LNCAP (cell line): ENCODE results near the gene AGL.

Source experiments
- CTCF ChIP-seq: fragments of 450-650 bp; IDR thresholded peaks from 2 replicates; pipeline ENCODE4 v1.5.1; 2017; ENCODE audit warnings: mild to moderate bottlenecking

The AGL gene

DNA sequence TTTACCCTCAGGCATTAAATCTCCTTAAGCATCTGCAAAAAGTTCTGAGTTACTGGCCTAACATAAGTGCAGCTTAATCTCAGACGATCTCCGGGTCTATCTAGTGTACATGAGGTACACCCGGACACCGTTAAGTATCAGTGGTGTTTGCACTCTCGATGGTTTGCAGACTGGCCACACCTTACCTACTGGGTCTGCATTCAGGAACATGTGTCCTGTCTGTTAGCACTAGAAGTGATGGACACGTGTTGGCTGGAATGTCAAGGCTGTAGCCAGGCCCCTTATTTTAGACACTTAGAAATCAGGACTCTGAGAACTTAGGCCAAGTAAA is 783 bp upstream of the AGL start:
- no peak for TF ChIP-seq CTCF

GRCh38 chr1:99850459-99851291 is 514 bp downstream of the AGL start:
- TF ChIP-seq CTCF = no peak

DNA sequence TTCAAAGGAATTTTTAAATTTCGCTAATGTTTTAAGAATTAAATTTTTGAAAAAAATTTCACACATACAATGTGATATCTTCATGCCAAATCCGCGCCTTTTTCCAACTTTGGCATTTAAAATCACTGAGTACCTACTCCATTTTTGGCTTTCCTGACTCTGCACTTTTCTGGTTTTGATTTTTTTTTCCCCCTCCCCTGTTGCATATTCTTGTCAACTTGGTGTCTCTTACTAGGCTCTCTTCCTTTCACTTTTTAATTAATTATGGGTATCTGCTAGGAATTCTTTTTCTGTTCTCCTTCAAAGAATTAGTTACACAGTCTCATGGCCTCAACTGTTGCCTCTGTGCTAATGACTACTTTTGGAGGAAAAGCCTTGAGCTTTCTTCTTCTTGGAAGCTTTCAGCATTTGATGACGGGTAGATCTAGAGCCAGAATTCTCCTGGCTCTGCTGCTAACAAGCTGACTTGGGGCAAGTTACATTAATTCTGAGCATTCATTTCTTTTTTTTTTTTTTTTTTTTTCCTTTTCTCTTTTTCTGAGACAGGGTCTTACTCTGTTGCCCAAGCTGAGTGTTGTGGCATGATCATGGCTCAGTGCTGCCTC is 1.8 kb downstream of the AGL start:
- TF ChIP-seq CTCF = no peak

GRCh38 chr1:99852648-99853047 is 2.5 kb downstream of the AGL start:
- TF ChIP-seq CTCF = no peak

DNA sequence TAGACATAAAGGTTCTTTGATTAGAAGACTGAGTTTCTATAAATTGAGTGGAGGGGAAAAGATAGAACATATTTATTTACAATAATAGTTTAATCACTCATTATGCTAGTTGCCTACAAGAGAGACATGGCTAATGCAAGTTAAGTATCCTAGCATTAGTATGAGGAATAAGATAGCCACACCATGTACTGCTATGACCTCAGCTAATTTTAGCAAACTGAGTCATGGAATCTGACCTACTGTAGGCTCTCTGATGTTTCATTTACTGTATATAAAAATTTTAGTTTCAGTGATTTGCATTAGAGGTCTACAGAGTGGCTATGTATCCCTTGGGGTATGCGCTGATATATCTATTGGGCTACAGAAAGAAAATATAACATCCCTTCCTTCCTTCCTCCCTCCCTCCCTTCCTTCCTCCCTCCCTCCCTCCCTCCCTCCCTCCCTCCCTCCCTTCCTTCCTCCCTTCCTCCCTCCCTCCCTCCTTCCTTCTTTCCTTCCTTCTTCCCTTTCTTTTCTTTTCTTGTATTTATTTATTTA is 5.8 kb downstream of the AGL start:
- no peak for TF ChIP-seq CTCF

- no peak for TF ChIP-seq CTCF
These were observed 8.1 kb downstream of the AGL start for GRCh38 chr1:99858286-99858685.

DNA sequence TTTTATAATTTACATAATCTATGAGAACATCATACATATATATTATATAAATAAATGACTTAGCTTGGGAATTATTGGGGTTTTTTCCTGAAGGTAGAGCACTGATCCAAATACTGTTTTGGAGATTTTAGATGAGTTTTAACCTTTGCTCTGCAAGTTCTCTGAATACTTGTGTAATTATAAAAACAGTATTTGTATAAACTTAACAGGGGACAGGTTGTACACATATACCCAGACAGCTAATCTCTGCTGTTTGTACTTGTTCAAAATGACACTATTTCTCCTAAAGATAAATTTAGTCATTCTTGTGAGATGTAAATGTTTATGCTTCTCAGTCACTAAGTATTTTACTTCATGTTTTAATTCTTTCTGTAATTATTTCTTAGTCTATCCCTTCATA is 8.7 kb downstream of the AGL start:
- no peak for TF ChIP-seq CTCF
